ENCODE measurements around the gene ATG7.

Gene ATG7

DNA sequence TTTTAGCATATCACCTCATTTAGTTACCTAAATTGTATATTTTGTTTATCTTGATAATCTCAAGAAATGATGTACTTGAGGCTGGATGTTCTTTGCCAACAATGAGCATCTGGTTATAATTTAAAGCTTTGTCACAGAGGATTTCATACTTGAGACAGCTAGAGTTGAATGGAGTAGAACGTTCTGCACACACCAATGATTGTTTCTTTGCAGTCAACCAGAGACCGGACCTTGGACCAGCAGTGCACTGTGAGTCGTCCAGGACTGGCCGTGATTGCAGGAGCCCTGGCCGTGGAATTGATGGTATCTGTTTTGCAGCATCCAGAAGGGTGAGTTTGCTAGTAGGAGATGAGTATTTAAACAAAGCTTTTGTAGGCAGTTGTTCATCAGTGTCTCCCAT is 90.4 kb downstream of the ATG7 start:
- DNase-seq (ENCODE audit: low spot score) = no peak

DNA sequence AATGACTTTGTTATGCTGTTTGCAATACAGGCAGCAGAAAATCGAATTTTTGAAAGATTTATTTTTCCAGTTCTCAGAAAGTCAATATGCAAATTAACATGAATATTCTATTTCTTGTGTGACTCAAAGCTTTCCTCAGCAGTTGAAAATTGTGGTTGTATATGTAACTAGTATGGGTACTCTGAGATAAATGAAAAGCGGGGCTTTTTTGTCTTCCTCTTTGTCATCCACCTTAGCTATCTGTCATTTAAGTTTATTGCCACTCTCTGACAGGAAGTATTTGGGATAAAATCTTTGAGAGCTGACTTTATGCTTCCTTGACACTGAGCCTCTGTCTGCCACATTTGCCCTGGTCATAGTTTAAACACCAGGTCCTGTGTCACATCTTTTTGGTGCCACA is 91.5 kb downstream of the ATG7 start:
- peak; percentile 26 for DNase-seq (ENCODE audit: low spot score)
- no peak for TF ChIP-seq CTCF (IDR thresholded peaks at IDR 0.05; ENCODE audit: extremely low read depth, missing control alignments)

More for the DNA sequence above, 90.4 kb downstream of the ATG7 start:
- no peak for TF ChIP-seq CTCF (IDR thresholded peaks at IDR 0.05; ENCODE audit: extremely low read depth, missing control alignments)

DNA sequence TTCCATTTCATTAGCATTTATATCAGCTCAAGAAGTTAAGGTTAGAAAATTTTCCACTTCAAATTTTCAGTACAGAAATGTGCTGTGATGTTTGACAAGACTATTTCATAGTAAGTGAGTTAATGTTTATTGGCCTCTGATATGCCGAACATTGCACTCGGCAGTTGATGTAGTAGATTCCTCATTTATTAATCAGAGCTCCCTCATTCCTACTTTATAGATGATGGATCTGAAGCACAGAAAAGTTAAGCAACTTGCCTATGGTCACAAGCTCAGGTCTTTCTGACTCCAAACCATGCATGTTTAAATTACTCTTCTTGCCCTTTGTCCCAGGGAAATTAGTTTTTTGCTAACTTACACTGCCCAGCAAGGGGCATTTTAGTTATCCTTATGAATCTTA is 92.0 kb downstream of the ATG7 start:
- TF ChIP-seq CTCF (IDR thresholded peaks at IDR 0.05; ENCODE audit: extremely low read depth, missing control alignments) = no peak
- DNase-seq (ENCODE audit: low spot score) = no peak

GRCh38 chr3:11367143-11367693 is 95.0 kb downstream of the ATG7 start:
- no peak for DNase-seq (ENCODE audit: low spot score)
- no peak for TF ChIP-seq CTCF (IDR thresholded peaks at IDR 0.05; ENCODE audit: extremely low read depth, missing control alignments)

DNA sequence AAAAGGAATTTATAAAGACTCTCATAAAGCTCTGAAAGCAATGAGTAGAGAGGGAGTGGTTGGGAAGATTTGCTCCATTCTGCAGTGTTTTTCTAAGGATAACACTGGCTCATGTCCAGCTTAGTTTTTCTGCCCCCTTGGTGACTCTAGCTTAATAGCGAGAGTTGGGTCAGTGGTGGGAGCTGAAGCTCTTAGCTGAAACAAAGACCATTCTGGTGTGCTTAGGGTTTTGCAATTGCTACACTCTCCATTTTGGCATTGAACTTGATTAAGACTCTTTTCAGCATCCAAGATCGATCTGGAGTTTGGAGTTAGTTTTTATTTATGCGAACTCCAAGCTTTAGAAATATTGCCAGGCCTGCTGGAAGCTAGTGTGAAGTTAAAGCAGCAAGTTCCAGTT is 98.0 kb downstream of the ATG7 start:
- TF ChIP-seq CTCF (IDR thresholded peaks at IDR 0.05; ENCODE audit: extremely low read depth, missing control alignments) = no peak
- no peak for DNase-seq (ENCODE audit: low spot score)

- DNase-seq (ENCODE audit: low spot score) = no peak
- no peak for TF ChIP-seq CTCF (IDR thresholded peaks at IDR 0.05; ENCODE audit: extremely low read depth, missing control alignments)
Observed at GRCh38 chr3:11370966-11371365, 98.8 kb downstream of the ATG7 start.

DNA sequence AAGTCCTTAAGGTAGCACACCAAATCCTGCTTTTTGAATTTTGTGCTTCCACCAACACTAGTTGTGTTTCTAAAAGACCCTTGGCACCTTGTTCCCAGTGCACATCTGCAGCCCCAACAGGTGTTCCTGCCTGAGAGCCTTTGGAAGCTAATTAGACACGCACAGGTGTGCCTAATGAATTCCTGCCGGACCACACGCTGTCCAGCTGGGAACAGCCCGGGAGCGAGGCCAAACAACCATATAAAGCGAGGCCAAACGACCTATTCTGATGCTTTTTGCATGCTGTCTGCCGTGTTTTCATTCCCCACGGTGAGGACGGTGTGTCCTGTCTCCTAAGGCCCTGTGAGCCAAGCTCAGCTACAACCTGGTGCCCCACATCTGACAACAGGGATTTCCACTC is 99.5 kb downstream of the ATG7 start:
- DNase-seq (ENCODE audit: low spot score) = no peak
- TF ChIP-seq CTCF (IDR thresholded peaks at IDR 0.05; ENCODE audit: extremely low read depth, missing control alignments) = no peak
